ENCODE results near the gene CELF5.
"Not testable (repeated sequence)": the region's sequence is repeated elsewhere in the genome, so short reads cannot be mapped to it uniquely, and the experiment has no call there.

Gene CELF5

GRCh38 chr19:3333020-3333583 lies 108.6 kb downstream of the CELF5 start:
- Histone ChIP-seq H3K9me3 (ENCODE audit: control insufficient read depth, low read length) (no peaks in the 10 kb centered on the region), H3K36me3 (ENCODE audit: control insufficient read depth, insufficient read depth, low read length) (no peaks in the 10 kb centered on the region), H3K27ac (ENCODE audit: insufficient read depth, low read depth, low read length, poor library complexity, severe bottlenecking) (no peak overlapping the region), H3K27me3 (ENCODE audit: control insufficient read depth, insufficient read depth, low read length, poor library complexity, severe bottlenecking) (peaks cover 30% of the 10 kb centered on the region), H3K4me3 (ENCODE audit: insufficient read depth, low read depth, low read length) (no peak overlapping the region), H3K4me1 (ENCODE audit: control insufficient read depth, insufficient read depth, low read length) (no peaks in the 10 kb centered on the region)
- 45 to 56% methylated on average over 4 of the region's 4 CpGs for WGBS, 2 experiments

- H3K9me3 ChIP-seq (ENCODE audit: control insufficient read depth, low read length) = no peaks in the 10 kb centered on the region
- H3K27me3 ChIP-seq (ENCODE audit: control insufficient read depth, insufficient read depth, low read length, poor library complexity, severe bottlenecking) = peaks cover 30% of the 10 kb centered on the region
- H3K27ac ChIP-seq (ENCODE audit: insufficient read depth, low read depth, low read length, poor library complexity, severe bottlenecking) = no peak overlapping the region
- WGBS, 2 experiments = 86 to 93% methylated on average over 7 to 8 of the region's 8 CpGs
- no peaks in the 10 kb centered on the region for H3K4me1 ChIP-seq (ENCODE audit: control insufficient read depth, insufficient read depth, low read length)
- no peak overlapping the region for H3K4me3 ChIP-seq (ENCODE audit: insufficient read depth, low read depth, low read length)
- H3K36me3 ChIP-seq (ENCODE audit: control insufficient read depth, insufficient read depth, low read length) = no peaks in the 10 kb centered on the region
These were observed 109.2 kb downstream of the CELF5 start for GRCh38 chr19:3333662-3334061.

GRCh38 chr19:3334749-3335430 lies 110.4 kb downstream of the CELF5 start:
- H3K36me3 ChIP-seq (ENCODE audit: control insufficient read depth, insufficient read depth, low read length); H3K27ac ChIP-seq (ENCODE audit: insufficient read depth, low read depth, low read length, poor library complexity, severe bottlenecking); H3K4me3 ChIP-seq (ENCODE audit: insufficient read depth, low read depth, low read length); H3K4me1 ChIP-seq (ENCODE audit: control insufficient read depth, insufficient read depth, low read length); H3K9me3 ChIP-seq (ENCODE audit: control insufficient read depth, low read length): not testable (repeated sequence)
- peaks cover 30% of the 10 kb centered on the region for H3K27me3 ChIP-seq (ENCODE audit: control insufficient read depth, insufficient read depth, low read length, poor library complexity, severe bottlenecking)
- 80 to 83% methylated on average over 8 of the region's 8 CpGs for WGBS, 2 experiments

- Histone ChIP-seq H3K36me3 (ENCODE audit: control insufficient read depth, insufficient read depth, low read length) (no peaks in the 10 kb centered on the region), H3K4me3 (ENCODE audit: insufficient read depth, low read depth, low read length) (no peak overlapping the region), H3K9me3 (ENCODE audit: control insufficient read depth, low read length) (no peaks in the 10 kb centered on the region), H3K4me1 (ENCODE audit: control insufficient read depth, insufficient read depth, low read length) (no peaks in the 10 kb centered on the region), H3K27ac (ENCODE audit: insufficient read depth, low read depth, low read length, poor library complexity, severe bottlenecking) (no peak overlapping the region), H3K27me3 (ENCODE audit: control insufficient read depth, insufficient read depth, low read length, poor library complexity, severe bottlenecking) (peaks cover 24% of the 10 kb centered on the region)
- WGBS, 2 experiments = 78 to 81% methylated on average over 15 of the region's 15 CpGs
These were observed 111.2 kb downstream of the CELF5 start for GRCh38 chr19:3335431-3336350.

GRCh38 chr19:3336351-3336679 lies 111.9 kb downstream of the CELF5 start:
- 81 to 82% methylated on average over 5 of the region's 5 CpGs for WGBS, 2 experiments
- Histone ChIP-seq H3K4me1 (ENCODE audit: control insufficient read depth, insufficient read depth, low read length) (no peaks in the 10 kb centered on the region), H3K4me3 (ENCODE audit: insufficient read depth, low read depth, low read length) (no peak overlapping the region), H3K9me3 (ENCODE audit: control insufficient read depth, low read length) (no peaks in the 10 kb centered on the region), H3K27me3 (ENCODE audit: control insufficient read depth, insufficient read depth, low read length, poor library complexity, severe bottlenecking) (peaks cover 18% of the 10 kb centered on the region), H3K27ac (ENCODE audit: insufficient read depth, low read depth, low read length, poor library complexity, severe bottlenecking) (no peak overlapping the region), H3K36me3 (ENCODE audit: control insufficient read depth, insufficient read depth, low read length) (no peaks in the 10 kb centered on the region)

GRCh38 chr19:3336680-3337523 lies 112.4 kb downstream of the CELF5 start:
- WGBS, 2 experiments = 77% methylated on average over 22 of the region's 22 CpGs
- Histone ChIP-seq H3K27ac (ENCODE audit: insufficient read depth, low read depth, low read length, poor library complexity, severe bottlenecking) (no peak overlapping the region), H3K27me3 (ENCODE audit: control insufficient read depth, insufficient read depth, low read length, poor library complexity, severe bottlenecking) (peaks cover 12% of the 10 kb centered on the region), H3K4me1 (ENCODE audit: control insufficient read depth, insufficient read depth, low read length) (no peaks in the 10 kb centered on the region), H3K4me3 (ENCODE audit: insufficient read depth, low read depth, low read length) (no peak overlapping the region), H3K36me3 (ENCODE audit: control insufficient read depth, insufficient read depth, low read length) (no peaks in the 10 kb centered on the region), H3K9me3 (ENCODE audit: control insufficient read depth, low read length) (no peaks in the 10 kb centered on the region)

- Histone ChIP-seq H3K4me3 (ENCODE audit: insufficient read depth, low read depth, low read length) (no peak overlapping the region), H3K4me1 (ENCODE audit: control insufficient read depth, insufficient read depth, low read length) (no peaks in the 10 kb centered on the region), H3K27ac (ENCODE audit: insufficient read depth, low read depth, low read length, poor library complexity, severe bottlenecking) (no peak overlapping the region), H3K36me3 (ENCODE audit: control insufficient read depth, insufficient read depth, low read length) (no peaks in the 10 kb centered on the region), H3K27me3 (ENCODE audit: control insufficient read depth, insufficient read depth, low read length, poor library complexity, severe bottlenecking) (no peaks in the 10 kb centered on the region), H3K9me3 (ENCODE audit: control insufficient read depth, low read length) (no peaks in the 10 kb centered on the region)
- 78 to 80% methylated on average over 12 of the region's 12 CpGs for WGBS, 2 experiments
These were observed 114.2 kb downstream of the CELF5 start for GRCh38 chr19:3338541-3339181.

- no peaks in the 10 kb centered on the region for H3K4me1 ChIP-seq (ENCODE audit: control insufficient read depth, insufficient read depth, low read length)
- H3K9me3 ChIP-seq (ENCODE audit: control insufficient read depth, low read length) = no peaks in the 10 kb centered on the region
- no peak overlapping the region for H3K27ac ChIP-seq (ENCODE audit: insufficient read depth, low read depth, low read length, poor library complexity, severe bottlenecking)
- H3K36me3 ChIP-seq (ENCODE audit: control insufficient read depth, insufficient read depth, low read length) = no peaks in the 10 kb centered on the region
- no peak overlapping the region for H3K4me3 ChIP-seq (ENCODE audit: insufficient read depth, low read depth, low read length)
- WGBS, 2 experiments = 84 to 91% methylated on average over 11 of the region's 11 CpGs
- peaks cover 5% of the 10 kb centered on the region for H3K27me3 ChIP-seq (ENCODE audit: control insufficient read depth, insufficient read depth, low read length, poor library complexity, severe bottlenecking)
These were observed 115.9 kb downstream of the CELF5 start for GRCh38 chr19:3340340-3340739.

GRCh38 chr19:3342246-3342645 lies 117.8 kb downstream of the CELF5 start:
- H3K4me3 ChIP-seq (ENCODE audit: insufficient read depth, low read depth, low read length) = no peak overlapping the region
- H3K36me3 ChIP-seq (ENCODE audit: control insufficient read depth, insufficient read depth, low read length) = no peaks in the 10 kb centered on the region
- H3K9me3 ChIP-seq (ENCODE audit: control insufficient read depth, low read length) = no peaks in the 10 kb centered on the region
- H3K4me1 ChIP-seq (ENCODE audit: control insufficient read depth, insufficient read depth, low read length) = no peaks in the 10 kb centered on the region
- H3K27ac ChIP-seq (ENCODE audit: insufficient read depth, low read depth, low read length, poor library complexity, severe bottlenecking) = no peak overlapping the region
- H3K27me3 ChIP-seq (ENCODE audit: control insufficient read depth, insufficient read depth, low read length, poor library complexity, severe bottlenecking) = peaks cover 20% of the 10 kb centered on the region
- 73 to 79% methylated on average over 8 of the region's 9 CpGs for WGBS, 2 experiments

Measured in ectodermal cell (in vitro differentiated cells).